Hindlimb muscle (tissue), 1 donor: ENCODE measurements around the gene ALOXE3. TPM values are rescaled to one million over a fixed set of nuclear protein-coding genes. Genes with fewer than 3 reads are reported as not detected.

Experiments
- DNase-seq: peaks from one replicate; pipeline ENCODE4 v3.0.0-alpha.2; 2013
- polyA plus RNA-seq: library from polyadenylated mRNA; unstranded; fragments of 120-200 nt; gene quantifications from one replicate; pipeline ENCODE4 v1.2.1, GENCODE V29; 2013; ENCODE audit not compliant: insufficient read length

The ALOXE3 gene
- polyA plus RNA-seq = not detected

DNA sequence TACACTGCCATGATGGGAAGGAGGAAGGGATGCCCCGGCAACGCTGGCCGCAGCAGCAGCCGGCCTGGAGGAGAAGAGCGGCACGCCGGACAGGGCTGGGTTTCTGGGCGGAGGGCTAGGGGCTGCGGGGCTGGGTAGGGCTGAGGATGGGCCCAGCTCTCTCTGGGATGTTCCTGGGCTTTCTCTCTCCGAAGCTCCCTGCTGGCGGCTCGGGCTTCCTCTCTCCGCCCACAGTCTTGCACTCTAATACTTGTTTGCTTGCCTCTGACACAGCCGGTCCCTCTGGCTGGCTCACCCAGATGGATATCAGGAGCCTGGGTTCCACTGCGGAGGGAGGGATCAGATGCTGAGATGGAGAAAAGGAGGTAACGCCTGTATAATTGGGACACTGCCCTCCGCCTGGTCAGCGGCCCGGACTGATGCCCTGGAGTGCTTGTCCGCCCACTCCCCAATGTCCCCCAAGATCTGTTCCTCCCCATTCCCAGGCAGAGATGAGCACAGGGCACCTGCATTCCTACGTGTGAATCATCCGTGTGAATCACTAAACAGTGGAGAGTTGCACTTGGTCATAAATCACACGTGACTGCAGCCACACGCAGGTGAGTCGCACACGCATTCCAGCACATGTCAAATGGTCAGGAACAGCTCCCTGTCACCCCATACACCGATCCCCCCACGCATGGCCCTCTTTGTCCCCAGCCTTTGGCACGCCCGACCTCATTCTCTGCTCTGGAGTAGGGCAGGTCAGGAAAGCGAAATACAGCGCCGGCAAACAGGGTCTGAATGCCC is at the start of gene ALOXE3:
ALOXE3 (minus strand) TSS at position 535 of the 789 bp plus-strand sequence; CDS start at position 11, 524 bp downstream.
- DNase-seq = no peak

GRCh38 chr17:8167526-8167925 is 49.2 kb upstream of the ALOXE3 start:
- no peak for DNase-seq

GRCh38 chr17:8166731-8167130 is 48.4 kb upstream of the ALOXE3 start:
- no peak for DNase-seq

GRCh38 chr17:8164815-8165131 is 46.5 kb upstream of the ALOXE3 start:
- DNase-seq = no peak

DNA sequence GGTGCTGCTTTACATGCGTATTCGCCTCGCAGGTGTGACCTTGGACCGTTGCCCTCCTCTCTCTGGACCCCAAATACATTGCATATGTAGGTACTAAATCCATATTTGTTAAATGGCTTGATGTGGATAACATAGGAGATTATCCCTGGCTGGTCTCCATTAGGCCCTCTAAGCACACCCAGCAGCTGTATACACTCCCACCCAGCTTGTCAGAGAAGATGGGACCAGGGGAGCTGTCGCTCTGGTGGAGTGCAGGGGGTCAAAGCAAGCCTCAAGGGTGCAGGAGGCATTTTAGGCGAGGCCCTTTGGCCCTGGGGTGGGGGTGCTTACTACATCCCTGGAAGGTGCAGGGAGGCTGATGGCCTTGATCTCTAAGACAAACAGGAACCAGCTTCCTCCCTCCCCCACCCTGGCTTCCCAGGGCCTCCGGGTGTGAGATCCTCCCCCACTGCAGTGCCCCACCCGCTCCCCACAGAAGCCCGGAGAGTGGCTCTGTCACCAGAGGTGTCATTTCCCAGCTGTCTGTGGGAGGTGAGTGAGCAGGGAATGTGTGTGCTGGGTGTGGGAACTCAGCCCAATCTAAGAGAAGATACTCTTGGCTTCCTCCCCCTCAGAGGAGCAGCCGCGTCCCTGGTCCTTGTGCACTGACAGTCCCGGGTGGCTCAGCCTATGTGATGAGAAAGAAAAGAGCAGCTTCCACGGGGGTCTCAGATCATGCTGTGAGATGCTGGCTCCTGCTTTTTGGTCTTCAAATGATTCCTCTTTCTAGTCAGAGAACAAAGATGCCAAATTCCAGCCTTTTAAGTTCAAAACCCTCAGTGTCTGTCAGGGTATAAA is 45.9 kb upstream of the ALOXE3 start:
- peak; percentile 54 for DNase-seq

- DNase-seq = peak; percentile 85
These were observed 45.0 kb upstream of the ALOXE3 start for GRCh38 chr17:8162997-8163977.

GRCh38 chr17:8162233-8162996 is 44.1 kb upstream of the ALOXE3 start, which contains the start of gene VAMP2:
Gene VAMP2, minus strand, starts transcription at chr17:8162948. Its CDS starts 69 bp downstream, at chr17:8162879.
- DNase-seq = no peak

DNA sequence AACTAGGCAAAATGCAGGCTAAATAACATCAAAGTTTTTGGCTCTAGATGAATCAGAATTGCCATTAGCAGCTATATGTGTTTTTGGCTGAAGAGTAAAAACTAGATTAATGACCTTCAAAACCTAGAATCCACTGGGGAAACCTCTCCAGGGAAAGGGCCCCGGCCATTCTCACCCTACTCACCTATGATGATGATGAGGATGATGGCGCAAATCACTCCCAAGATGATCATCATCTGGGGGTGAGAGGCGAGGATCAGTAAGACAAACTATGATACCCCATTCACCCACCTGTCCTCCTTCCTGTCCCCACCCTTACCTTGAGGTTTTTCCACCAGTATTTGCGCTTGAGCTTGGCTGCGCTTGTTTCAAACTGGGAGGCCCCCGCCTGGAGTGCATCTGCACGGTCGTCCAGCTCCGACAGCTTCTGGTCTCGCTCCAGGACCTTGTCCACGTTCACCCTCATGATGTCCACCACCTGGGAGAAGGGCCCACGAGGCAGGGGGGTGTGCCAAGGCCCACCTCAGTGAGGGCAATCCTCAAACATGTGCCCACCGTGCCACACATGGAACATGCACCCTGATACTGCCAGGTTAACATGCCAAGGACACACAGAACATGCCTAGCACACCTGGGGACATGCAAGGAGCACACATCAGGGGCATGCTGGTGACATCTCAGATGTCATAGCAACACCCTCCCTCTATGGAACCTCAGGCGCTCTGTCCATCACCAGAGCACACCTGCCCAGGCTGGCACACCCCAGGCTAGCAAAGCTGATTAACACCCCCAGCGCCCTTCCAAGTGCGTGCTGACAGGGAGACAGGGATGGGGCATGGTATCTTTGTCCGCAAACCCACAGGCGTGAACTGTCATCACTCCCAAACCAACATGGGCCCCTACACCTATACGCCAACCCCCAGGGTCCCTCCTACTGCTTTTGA is 43.2 kb upstream of the ALOXE3 start:
- no peak for DNase-seq

DNA sequence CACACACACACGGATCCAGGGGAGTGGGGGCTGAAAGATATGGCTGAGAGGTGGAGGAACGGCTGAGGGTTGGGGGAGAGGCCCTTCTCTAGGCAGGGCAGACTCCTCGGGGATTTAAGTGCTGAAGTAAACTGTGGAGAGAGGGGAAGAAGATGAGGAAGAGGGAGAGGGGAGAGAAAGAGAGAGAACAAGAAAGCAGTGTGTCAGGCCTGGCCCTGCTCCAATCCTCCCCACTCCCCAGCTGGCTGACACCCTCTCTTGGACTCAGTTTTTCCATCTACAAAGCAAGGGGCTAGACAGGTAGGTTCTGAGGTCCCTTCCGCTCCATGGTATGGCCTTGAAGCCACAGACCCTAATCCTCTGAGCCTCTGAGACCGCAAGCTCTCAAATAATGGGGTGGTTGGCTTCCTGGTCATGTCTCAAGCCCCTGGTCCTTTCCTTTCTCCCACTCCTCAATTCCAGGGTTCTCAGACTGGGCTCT is 42.5 kb upstream of the ALOXE3 start:
- DNase-seq = no peak

DNA sequence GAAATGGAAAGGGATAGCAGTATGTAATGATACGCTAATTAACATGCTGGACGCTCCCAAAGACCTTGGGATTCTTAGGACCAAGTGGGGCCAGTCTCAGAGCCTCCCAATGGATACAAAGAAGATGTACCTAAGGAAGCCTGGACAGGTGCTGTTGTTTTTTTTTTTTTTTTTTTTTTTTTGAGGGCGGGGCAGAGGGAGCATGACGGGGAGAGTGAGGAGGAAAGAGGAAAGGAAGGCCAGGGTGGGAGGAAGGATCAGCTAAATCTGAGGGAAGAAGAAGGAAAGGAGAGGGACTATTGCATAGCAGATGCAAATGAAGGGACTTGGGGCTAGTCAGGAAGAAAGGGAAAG is 41.9 kb upstream of the ALOXE3 start:
- no peak for DNase-seq

GRCh38 chr17:8159459-8160223 is 41.3 kb upstream of the ALOXE3 start:
- DNase-seq = no peak

DNA sequence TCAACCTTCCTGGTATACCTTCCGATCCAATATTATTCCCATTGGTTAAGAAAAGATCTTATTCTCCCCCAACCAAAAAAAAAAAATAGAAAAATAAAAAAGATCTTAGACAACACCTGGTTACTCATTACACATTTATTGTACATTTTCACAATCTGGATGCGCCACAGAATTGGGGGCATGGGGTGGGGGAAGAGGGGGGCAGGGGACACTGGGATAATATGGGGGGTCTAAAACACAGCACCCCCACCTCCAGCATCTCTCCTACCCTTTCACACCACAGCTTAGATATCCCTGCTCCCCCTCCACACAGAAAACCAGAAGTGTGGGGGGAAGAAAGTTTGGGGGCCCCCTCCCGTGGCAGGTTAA is 40.7 kb upstream of the ALOXE3 start:
- DNase-seq = no peak

GRCh38 chr17:8158267-8159031 is 40.1 kb upstream of the ALOXE3 start:
- peak; percentile 88 for DNase-seq

DNA sequence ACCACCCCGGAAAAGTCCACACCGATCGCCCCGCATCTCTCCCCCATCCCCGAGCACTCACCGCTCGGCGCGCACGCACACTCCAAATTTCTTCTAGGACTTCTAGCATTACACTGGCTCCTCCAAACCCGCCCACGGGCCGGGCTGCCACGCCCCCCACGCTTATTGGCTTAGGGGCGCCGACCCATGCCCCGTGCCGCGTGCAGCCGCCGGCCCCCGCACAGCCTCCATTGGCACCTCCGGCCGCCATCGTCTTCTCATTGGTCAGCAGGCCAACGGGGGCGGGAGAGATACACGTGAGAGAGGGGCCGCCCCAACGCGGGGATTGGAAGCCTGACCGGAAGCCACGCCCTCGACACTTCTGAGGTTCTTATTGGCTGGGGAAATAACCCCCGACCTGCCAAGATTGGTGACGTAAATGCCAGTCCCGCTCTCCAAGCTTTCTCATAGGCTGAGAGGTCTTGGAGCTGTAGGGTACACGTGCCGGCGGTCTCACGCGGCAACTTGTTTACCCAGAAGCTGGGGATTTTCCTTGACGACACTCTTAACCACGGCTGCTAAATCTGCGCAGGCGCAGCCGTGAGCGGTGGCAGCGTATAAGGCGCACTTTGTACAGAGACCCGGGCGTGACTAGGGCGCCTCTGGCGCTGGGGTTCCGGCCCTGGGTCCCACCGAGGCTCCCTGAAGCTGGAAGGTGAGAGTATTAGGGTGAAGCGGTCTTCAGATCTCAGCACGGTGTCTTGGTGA is 38.1 kb upstream of the ALOXE3 start:
- peak; percentile 100 for DNase-seq

DNA sequence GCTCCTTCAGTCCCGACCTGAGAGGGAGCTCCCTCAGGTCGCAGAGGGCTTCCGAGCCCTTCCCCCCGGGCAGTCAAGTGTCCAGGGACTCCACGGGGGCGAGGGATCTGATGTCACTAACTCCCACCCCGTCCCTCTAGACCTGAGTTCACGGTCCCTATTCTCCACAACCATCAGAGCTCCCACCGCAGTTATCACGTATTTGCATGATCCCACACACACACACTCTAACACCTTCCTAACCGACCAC is 37.6 kb upstream of the ALOXE3 start:
- DNase-seq = no peak

DNA sequence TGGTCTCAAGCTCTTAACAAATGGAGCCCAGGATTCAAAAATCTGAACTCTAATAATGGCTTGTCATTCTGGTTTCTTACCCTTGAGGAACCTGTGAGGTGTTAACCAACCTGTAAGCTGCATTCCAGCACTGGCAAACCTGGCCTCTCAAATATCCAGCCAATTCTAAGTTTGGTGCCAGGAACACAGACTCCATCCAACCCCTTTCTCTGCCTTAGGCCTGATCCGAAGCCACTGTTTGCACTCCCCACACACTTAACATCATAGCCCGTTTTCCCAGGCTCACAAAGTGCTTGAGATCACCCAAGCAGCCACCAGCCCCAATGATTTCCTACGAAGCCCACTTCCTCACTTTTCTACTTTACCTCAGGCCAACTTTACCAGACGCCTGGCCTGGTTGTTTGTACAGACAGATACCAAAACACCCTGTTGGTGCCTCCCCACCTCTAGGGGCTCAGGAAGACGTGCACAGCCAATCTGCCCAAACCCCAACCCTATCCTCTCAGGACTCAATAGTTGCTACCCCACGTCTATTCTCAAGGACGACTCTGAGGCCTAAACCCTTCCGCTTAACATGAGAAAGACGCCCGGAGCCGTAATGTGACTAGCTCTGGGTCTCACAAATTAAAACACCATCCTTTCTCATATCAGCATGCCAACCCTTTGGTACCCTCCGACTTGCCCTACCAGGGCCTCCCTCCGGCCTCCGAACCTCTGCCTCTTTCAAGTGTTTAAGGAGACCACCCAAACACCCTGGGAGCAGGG is 37.1 kb upstream of the ALOXE3 start:
- no peak for DNase-seq

DNA sequence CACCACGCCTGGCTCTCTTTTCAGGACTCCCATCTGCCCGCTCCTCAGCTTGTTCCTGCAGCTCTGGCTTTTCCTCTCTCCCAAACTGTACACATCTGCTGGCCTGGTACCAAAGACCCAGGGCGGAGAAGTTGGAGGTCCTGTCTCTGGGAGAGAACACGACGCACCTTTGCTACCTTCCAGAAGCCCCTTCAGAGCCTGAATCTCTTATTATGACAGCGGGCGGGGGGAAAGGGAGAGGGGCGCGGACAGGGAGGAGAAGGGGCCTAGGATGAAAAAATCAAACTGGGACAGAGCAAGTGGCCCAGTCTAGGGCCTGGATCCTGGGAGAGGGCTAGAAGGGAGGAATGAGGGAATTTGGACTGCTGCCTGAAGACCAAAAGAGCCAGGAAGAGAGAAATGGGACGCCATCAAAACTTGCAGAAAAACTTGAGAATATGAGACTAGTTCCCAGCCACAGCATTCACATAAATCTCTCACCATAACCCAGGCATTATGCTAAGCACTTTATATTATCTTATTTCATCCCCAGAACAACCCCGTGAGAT is 36.4 kb upstream of the ALOXE3 start:
- peak; percentile 69 for DNase-seq
